Activated T-helper 1 cell treated with Interleukin-2 at 50 U/mL for 16 hours (primary cell): Measurements from ENCODE around the gene FAM174C.
A peak's percentile ranks its signal among the peaks of the same experiment; 100 is the strongest.

Experiments used
- DNase-seq: peaks from one replicate; pipeline ENCODE4 v3.0.0-alpha.2; 2020; ENCODE audit warnings: low read depth

The FAM174C gene

DNA sequence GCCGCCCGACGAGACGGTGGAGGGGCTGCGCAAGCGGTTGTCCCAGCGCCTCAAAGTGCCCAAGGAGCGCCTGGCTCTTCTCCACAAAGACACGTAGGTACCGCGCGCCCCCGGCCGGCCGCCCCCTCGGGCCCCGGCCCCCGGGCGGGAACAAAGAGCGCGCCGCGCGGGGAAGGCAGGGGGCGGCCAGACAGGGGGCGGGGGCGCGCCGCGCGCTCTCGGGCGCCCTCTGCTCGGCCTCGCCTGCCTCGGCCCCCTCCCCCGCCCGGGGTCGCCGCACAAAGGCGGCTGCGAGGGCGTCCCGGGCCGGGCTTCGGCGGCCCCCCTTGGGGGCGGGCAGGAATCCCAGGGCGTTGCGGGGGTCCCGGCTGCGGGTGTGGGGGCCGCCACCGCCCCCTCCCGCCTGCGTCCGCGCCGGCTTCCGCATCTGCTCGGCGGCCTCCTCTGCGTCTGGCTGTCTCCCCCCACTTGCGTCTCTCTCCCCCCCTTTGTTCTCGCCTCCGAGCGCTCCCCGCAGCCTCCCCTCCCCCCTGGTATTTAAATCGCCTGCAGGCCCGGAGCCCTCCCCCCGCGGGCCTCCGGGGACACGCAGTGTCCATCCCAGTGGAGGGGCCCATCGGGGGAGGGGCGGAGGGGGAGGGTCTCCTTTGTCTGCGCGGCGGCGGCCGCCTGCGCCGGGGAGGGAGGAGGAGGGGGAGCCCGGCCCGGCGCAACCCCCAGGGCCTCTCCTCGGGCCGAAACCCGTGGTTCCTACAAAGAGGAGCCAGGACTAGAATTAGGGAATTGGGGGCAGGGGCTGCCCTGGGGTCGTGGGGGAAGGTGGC lies 24.7 kb upstream of the FAM174C start:
- DNase-seq, result no peak

DNA sequence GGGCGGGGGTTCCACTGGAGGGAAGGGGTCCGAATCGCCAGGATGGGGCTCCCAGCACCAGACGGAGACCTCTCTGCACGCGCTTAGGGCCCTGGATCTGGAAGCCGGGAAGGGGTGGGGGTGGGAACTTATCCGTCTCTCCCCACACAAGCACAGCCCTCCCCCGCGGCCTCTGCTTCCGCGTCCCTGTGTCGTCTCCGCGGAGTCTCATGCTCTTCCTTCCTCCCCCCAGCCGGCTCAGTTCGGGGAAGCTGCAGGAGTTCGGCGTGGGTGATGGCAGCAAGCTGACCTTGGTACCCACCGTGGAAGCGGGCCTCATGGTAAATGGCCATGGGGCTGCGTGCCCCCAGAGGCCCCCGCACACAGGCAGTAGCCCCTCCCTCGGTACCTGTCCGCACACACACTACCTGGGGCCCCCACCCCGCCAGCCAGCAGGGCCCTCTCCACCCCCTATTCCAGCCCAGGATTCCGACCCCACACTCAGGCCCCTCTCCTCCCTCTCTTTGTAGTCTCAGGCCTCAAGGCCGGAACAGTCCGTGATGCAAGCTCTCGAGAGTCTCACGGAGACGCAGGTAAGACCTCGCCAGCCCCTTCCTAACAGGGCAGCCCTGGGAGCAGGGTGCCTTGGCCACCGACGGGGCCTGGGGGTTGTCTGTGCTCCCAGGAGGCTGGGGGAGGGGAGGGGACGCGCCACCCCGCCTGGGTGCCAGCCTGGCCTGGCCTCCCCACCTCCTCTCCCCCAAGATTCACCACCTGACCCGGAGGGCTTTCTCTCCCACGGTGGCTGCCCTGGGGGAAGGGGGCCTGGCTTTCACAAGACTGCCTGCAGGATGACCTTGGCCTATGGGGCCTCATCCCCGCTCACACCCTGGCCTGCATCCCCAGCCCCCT lies 23.8 kb upstream of the FAM174C start:
- DNase-seq, result peak; percentile 52

DNA sequence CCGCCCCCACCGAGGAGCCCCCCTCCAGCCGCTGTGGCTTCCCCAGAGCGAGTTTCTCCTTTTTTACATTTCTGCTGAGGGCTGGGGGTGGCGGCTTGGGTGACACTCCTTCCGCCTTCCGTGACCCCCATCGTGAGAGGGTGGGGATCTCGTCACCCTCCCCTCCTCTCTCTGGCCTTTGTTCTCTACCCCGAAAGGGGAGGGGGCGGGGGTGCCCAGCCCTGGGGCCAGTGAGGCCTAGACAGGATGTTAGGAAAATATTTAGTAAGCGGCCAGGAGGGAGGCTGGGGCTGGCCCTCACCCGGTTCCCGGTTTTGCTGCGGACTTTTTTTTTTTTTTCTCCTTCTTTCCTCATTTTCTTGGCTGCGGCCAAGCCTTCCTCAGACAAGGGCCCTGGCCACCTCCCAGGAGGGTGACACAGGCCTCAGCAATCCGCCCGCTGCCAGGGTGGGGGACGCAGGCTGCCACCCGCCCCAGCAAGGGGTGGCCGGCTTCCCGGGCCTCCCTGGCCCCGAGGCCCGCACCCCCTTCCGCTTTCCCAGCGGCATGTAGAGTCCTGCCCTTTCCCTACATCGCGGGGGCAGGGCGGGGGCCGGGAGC lies 23.0 kb upstream of the FAM174C start:
- DNase-seq, result no peak

DNA sequence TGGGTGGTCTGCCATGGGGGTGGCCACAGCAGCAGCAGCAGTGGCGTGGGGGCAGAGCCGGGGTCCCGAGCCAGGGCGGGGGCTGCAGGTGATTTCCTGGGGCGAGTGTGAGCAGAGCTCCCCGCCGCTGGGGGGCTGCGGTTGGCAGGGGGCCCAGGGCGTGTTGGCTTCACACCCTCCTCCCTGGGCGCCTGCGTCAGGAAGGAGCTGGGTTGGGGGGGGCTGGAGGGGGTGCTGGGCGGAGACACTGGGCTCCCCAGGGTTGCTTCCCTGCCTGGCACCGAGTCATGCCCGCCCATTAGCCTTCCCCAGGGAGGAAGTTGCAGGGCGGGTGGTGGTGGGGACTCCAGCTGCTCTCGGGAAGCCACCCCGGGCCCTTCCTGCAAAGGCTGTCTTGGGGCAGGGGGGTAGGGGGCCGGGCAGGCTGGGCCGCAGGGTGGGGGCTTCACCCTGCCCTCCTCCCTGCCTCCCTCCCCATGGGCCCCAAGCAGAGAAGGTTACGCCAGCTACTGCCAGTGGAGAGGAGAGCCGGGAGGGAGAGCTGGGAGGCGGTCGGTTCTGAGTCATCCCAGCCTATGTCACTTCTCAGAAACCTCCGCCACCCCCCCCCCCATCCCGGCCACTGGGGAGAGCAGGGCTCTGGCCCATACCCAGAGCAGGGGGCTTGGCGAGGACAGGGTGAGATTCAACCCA lies 22.4 kb upstream of the FAM174C start:
- peak; percentile 66 for DNase-seq

DNA sequence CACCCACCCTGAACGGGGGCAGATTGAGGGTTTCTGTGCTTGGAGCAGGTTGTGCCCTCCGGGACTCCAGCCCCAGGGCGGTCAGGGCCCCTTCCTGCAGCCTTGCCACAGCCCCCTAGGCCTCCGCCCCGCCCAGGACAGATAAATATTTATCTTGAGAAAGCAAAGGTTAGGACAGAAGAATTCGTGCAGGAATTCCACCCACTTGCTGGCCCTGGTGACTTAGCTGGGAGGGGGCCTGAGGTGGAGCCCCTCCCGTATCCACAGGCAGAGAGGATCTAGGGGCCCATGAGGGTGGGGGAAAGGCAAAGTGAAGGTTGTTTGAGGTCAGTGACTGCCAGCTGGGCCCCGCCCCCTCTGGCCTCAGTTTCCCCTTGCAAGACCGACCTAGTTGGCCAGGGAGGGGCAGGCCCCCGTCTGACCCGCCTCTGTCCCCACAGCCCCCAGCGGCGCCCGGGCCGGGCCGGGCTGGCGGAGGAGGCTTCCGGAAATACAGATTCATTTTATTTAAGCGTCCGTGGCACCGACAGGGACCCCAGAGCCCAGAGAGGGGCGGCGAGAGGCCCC lies 21.7 kb upstream of the FAM174C start:
- no peak for DNase-seq

DNA sequence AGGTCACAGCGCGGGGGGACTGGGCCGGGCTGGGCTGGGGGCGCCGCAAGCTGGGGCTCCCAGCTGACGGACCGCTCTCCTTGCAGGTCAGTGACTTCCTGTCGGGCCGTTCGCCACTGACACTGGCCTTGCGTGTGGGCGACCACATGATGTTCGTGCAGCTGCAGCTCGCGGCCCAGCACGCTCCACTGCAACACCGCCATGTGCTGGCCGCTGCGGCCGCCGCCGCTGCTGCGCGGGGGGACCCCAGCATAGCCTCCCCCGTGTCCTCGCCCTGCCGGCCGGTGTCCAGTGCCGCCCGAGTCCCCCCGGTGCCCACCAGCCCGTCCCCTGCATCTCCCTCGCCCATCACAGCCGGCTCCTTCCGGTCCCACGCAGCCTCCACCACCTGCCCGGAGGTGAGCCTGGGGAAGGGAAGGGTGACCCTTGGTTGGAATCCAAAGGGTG lies 21.2 kb upstream of the FAM174C start:
- no peak for DNase-seq

DNA sequence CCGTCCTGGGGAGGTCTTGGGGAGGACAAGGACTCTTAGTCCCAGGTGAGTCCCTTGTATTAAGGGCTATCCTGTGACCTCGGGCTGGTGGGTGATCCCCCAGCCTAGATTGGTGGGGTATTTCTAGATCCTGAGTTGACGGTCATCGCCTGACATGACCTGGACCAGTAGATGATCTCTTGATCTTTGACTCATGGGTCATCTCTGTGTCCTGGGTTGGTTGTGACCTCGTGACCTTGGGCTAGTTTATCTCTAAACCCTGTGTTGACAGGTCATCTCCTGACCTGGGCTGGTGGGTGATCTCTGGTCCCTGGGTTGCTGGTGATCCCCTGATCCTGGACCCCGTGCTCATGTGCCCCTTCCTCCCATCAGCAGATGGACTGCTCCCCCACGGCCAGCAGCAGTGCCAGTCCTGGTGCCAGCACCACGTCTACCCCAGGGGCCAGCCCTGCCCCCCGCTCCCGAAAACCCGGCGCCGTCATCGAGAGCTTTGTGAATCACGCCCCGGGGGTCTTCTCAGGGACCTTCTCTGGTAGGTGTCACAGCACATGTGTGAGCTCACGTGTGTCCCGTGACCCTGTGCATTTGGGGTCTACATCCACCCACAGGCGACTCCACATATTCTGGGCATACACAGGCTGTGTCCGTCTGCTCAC lies 20.7 kb upstream of the FAM174C start:
- DNase-seq, result no peak

DNA sequence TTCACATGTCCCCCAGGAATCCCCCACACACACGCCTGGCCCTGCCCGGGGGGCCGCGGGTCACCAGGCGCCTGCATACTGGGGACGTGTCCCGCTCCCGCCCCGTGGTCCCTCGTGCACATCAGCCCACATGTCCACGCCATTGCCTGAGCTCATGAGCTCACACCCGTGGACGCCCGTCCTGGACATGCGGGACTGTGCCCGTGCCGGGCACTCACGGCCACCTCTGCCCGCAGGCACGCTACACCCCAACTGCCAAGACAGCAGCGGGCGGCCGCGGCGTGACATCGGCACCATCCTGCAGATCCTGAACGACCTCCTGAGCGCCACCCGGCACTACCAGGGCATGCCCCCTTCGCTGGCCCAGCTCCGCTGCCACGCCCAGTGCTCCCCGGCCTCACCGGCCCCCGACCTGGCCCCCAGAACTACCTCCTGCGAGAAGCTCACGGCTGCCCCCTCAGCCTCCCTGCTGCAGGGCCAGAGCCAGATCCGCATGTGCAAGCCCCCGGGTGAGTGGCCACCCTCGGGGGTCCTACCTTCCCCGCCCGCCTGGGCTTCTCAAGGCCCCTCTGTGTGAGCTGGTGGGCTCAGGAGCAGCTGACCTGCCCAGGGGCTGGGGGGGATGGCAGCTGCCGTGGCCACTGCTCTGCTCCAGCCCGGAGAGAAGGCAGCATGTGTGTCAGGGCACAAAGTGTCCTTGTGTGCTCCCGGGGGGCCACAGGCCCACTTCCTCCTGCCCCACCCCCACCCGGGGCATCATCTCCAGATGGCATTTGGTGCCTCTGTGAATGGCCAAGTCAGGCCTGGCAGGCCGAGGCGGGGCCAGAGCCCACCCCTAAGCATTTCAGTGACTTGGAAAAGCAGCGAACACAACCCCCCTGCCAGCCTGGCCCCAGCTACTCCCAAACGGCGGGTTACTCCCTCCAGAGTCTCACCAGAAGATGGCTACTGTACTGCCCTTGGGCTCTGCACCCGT lies 19.9 kb upstream of the FAM174C start:
- no peak for DNase-seq

DNA sequence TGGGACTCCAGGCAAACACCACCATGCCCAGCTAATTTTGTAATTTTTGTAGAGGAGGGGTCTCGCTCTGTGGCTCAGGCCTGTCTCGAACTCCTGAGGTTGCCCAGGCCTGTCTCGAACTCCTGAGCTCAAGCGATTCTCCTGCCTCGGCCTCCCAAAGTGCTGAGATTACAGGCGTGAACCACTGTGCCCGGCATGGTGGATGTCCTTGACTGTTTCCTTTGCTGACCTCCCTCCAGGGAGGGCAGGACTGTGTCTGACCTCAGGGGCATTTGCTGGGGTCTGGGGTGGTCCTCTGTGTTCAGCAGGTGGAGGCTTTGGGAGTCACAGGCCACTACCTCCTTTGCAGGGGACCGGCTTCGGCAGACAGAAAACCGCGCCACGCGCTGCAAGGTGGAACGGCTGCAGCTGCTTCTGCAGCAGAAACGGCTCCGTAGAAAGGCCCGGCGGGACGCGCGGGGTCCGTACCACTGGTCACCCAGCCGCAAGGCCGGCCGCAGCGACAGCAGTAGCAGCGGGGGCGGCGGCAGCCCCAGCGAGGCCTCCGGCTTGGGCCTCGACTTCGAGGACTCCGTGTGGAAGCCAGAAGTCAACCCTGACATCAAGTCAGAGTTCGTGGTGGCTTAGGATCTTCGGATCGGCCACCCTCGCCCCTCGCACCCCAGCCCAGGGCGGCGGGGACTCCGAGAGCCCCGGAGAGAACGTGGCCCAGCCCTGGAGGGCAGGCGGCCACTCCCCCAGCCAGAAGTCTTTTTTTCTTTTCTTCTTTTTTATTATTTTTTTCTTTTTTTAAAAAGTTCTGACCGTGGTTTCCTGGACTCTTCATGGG lies 18.5 kb upstream of the FAM174C start:
- DNase-seq, result no peak

DNA sequence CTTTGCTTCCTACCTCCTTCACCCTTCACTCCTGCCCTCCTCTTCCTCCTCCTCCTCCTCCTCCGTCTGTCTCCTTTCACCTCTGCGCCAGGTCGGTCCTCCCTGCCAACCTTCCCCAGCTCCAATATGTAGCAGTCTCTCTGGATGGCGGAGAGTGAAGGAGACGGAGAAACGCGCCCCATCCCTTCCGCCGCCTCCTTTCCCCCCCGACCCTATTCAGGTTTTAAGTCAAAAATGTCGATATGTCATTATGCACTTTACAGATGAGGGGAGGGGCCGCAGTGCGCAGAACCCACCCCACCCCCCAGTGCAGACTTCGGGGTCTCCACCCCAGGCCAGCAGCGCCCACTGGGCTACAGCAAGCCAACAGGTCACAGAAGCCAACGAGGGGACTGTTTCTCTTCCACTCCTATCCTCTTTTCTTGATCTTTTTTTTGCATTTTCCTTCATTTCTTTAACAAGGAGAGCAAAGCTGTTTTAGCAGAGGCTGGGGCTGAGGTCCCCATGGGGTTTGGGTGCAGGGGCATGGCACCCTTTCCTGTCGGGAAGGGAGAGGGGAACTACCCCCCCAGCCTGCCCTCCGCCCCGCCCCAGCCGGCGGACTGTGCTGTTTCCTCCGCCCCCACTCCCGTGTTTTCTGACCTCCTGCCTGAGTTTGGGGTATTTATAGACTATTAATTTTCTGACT lies 17.7 kb upstream of the FAM174C start:
- DNase-seq, result no peak

DNA sequence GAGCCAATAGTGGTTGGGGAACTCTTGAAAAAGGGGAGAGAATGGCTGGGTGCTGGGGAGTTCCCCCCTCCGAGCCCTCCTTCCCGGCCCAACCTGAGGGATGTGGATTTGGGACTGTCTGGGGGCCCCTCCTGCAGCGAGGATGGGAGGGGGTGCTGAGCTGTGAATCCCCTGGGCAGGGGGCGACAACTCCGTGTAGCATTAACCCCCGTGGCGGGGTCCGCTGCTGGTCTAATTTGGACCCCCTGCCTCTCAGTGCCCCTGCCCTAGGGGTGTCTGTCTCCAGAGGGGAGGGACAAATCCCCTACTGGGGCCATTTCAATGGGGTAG lies 17.2 kb upstream of the FAM174C start:
- DNase-seq, result no peak

DNA sequence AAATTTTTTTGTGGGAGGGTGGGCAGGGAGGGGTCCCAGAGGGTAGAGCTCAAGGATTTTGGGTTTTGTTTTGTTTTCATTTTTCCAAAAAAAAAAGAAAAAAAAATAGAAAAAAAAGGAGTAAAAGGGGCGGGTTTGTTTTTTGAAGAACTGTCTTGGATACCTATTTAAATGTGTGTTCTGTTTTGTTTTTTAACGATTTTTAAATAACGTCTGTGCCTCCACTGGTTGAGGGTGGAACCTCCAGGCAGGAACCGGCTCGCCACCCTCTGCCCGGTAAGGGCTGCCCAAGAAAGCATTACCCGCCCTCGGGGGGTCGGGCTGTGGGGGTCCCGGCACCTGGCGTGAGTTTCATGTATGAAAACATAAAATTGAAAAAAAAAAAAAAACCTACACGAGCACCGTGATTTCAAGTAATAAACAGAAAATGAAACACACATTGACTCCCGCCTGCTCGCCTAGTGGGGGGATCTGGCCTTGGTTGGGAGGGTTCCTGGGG lies 16.6 kb upstream of the FAM174C start:
- DNase-seq, result no peak

DNA sequence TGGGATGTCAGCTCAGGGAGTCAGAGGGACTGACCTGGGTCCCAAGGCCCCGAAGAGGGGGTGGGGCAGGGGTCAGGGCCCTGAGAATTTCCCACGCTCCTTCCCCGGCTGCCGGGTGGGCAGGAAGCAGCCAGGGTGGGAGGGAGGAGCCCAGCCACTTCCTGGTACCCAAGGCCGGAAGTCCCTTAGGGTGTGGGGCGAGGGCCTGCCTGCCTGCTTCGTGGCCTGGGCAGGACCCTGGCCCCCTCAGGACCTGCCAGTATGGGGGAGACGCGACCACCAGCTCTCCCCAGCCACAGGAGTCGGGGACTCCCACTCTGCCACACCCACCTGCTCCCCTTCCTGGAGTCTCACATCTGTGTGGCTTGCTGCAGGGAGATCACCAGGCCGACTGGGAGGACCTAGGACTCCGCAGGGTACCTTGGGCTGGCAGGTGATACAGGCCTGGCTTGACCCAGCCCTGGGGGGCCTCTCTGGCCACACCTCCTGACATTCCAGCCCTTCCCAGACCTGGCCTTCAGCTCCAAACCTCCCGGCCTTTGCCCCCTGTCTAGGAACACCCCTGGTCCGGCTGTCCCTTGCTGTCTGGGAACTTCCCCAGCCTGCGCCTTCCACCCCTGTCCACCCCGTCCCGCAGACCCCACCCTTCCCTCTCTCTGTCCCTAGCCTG lies 16.0 kb upstream of the FAM174C start:
- peak; percentile 62 for DNase-seq

DNA sequence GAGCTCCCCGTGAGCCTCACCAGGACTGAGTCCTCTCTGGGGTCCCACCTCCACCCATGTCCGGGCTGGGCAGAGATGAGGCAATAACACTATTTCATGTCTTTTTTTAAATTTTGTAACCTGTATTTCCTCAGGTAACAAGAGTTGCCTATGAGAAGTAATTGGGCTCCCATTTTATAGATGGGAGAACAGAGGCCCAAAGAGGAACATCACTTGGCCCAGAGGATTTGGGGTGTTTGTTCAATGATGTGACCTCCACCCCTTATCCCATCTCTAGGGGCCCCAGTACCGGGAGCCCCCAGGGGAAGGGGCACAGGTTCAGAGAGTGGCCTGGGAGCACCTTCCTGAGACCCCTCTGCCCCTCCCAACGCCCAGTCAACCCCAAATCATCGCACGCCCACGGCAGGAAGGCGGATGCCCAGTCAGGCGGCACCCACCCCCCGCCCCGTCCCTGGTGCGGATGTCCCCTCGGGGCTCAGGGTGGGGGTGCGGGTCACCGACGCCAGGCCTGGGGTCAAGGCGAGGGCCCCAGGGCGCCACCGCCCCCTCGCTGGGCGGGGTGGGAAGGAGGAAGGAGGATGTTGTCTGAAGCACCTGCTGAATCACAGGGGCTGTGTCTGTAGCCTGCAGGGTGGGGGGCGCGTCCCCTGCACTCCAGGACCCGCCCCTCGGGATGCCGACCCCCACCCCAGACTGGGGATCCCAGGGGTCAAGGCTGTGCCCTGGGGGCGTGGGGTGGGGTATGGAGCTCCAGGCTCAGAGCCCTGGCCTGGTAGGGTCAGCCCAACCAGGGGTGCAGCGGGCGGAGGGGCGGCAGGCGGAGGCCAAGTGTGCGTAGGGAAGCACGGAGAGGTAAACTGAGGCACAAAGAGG lies 15.2 kb upstream of the FAM174C start:
- DNase-seq, result no peak

DNA sequence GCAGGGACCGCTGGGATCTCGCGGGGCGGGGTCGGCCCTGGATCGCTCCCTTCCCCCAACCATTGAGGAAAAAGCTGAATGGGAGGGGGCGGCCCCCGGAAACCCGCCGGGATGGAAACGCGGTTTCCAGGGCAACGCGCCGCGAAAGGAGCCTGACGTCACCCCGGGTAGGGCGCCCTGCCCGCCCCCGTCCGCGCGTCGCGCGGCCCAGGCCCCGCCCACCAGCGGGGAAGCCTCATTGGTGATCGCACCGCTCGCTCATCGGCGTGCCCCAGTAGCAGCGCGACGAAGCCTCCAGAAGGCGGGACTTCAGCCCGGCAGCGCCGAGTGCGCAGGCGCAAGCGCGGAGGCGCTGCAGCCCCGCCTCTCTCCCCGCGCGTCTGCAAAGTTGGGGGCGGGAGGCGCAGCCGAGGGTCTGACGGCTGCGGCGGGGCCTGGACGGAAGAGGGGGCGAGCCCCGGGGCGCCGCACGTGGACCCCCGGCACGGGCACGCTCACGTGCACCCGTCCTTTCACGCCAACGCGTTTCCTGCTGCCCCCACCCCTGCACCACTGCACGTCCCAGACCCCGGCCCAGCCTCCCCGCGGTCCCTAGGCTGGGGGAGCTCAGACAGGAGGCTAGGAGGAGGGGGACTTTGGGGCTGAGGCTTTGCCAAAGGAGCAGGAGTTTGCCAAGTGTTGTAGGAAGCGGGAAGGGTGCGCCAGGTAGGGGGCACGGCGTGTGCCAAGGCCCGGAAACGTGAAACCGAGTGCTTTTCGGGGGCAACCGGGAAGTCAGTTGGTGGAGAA lies 14.4 kb upstream of the FAM174C start:
- DNase-seq, result peak; percentile 98

DNA sequence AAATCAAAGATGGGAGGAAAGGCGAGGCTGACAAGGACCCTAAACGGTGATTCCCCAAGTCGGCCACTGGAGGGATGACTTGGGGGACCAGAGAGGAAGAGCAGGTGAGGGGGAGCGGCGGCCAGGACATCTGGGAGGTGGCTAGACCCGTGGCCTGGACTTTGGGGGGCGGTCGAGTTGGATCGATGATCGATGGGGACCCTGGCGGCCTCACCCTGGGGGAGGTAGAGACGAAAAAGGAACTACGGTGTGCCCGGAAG lies 13.9 kb upstream of the FAM174C start:
- DNase-seq, result no peak
